Thyroid gland (tissue), 4 donors: ENCODE measurements around the gene LHB.
"Not testable (repeated sequence)": the region's sequence is repeated elsewhere in the genome, so short reads cannot be mapped to it uniquely, and the experiment has no call there.

Experiments used
- CTCF ChIP-seq, 6 experiments: fragments of 200-600 bp in 3 of 6; fragments of 450-650 bp in 3 of 6; sonication (generic) in 3 of 6; IDR thresholded peaks; one replicate each; pipeline ENCODE4 v1.5.1; 2016 to 2019; ENCODE audit warnings: antibody characterized with exemption in 6 of 6, mild to moderate bottlenecking in 2 of 6, inconsistent platforms in 1 of 6, moderate library complexity in 1 of 6
- POLR2A ChIP-seq, 2 donors: fragments of 450-650 bp; IDR thresholded peaks; one replicate each; pipeline ENCODE4 v1.6.1; 2017; ENCODE audit warnings: antibody characterized with exemption in 2 of 2, mild to moderate bottlenecking in 2 of 2, moderate library complexity in 1 of 2

DNA sequence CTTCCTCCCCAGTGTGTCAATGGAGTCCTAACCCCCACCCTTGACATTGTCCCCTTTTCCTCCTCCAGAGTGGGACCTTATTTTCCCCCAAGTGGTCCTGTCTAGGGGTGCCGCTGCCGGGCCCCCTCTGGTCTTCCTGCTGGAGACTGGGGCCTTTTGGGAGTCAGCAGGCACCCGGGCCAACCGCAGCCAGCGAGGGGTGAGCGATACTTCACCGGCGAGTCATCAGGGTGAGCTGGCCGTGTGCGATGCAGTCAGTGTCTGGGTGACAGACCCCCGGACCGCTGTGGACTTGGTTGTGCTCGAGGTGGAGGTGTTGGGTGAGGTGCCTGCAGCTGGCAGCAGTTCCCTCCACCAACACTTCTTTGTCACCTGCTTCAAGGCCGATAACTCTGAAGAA is 12.9 kb upstream of the LHB start:
- TF ChIP-seq CTCF, POLR2A (IDR thresholded peaks at IDR 0.05): not testable (repeated sequence)
